ENCODE results near the gene CA10.

- TF ChIP-seq CTCF (IDR thresholded peaks at IDR 0.05; ENCODE audit: poor library complexity) (no peak), EZH2 (IDR thresholded peaks at IDR 0.05; ENCODE audit: borderline replicate concordance) (no peak)
Observed at GRCh38 chr17:51734976-51735375, 423.5 kb downstream of the CA10 start.
